ENCODE measurements around the gene PROB1. TPM values are rescaled to one million over a fixed set of nuclear protein-coding genes. Genes with fewer than 3 reads are reported as not detected.

Gene PROB1
- total and polyA plus RNA-seq, 9 of the 15 experiments (the other 6 are each of a cell fraction or from before 2014, with no cell fraction given): 0.01 to 1.8 (median 0.47) TPM

DNA sequence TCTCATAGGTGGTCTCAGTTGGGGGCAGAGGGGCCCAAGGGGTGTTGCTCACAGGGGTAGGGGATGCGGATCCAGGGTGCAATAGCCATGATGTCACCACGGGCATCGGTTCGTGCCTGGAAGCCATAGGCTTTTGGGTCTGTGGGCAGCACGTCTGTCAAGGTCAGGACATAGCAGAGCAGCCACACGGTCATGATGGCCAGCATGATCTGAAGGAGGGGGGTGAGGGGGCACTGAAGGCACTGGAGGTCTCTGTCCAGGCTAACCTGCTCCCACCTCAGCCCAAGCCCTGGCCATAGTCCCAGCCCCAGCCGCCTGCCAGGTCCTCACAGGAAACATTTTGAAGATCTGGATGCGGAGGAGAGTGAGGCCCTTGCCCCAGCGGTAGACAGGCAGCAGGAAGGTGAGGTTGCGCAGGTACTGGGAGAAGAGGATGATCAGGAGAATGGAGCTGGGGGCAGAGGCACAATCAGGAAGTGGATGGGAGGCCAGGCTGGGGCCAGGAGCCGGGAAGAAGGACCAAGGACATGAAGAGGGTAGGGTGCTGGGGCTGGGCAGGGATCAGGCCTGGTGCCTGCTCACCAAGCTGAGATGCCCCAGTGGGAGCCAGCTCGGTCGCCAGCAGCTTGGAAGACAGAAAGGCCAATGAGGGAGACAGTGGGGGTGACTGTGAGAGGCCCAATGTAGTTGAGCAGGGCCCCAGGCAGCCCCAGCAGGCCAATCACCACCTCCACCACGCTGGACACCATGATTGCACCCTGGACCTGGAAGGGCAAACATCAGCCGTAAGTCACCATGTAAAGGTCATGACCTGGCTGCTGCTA lies 15.1 kb downstream of the PROB1 start:
- H4K20me1 ChIP-seq (replicated peaks; ENCODE audit: control insufficient read depth, insufficient read depth, low read length): no peaks in the 10 kb centered on the region
- peak overlapping the region in 1 of 2 experiments; percentile 68; a peak in 2 of 4 replicates for H3K9ac ChIP-seq (ENCODE audit: insufficient read depth in 1 of 2, low read depth in 2 of 2, low read length in 2 of 2)
- H3K36me3 ChIP-seq (ENCODE audit: control insufficient read depth, insufficient read depth, low read length): no peaks in the 10 kb centered on the region
- ATAC-seq: no peak
- H3K4me1 ChIP-seq (replicated peaks in 1 of 2; ENCODE audit: control insufficient read depth in 2 of 2, insufficient read depth in 2 of 2, low read length in 2 of 2): peaks cover 19 to 56% of the 10 kb centered on the region in 2 experiments; a peak in 4 of 5 replicates
- H3K9me3 ChIP-seq (replicated peaks; ENCODE audit: control insufficient read depth, insufficient read depth, low read depth, low read length): no peaks in the 10 kb centered on the region
- ChIA-PET CTCF (ENCODE audit: low intra/inter-chr PET ratio) (no interaction called here), POLR2A (interaction anchor here (0.6 kb wide), 1 partner anchor 107 kb away, joined by 3 read pairs; no protein-coding TSS in a partner anchor)
- H3K79me2 ChIP-seq (ENCODE audit: control insufficient read depth, insufficient read depth, low read length): no peaks in the 10 kb centered on the region
- H3K4me2 ChIP-seq (ENCODE audit: insufficient read depth, low read length): no peak overlapping the region
- no peak overlapping the region for H3K27ac ChIP-seq (ENCODE audit: extremely low read depth, low read depth, low read length)
- H2AFZ ChIP-seq (ENCODE audit: low read depth, low read length): no peak overlapping the region
- intact Hi-C loops (cut with micrococcal nuclease): no loop called here
- BruUV-seq (replicated peaks): no TSS peak
- in situ Hi-C loops (cut with MboI): no loop called here
- DNase-seq (ENCODE audit: extremely low read depth in 1 of 4, low spot score in 3 of 4): peak in 1 of 4 experiments; percentile 6
- H3K4me3 ChIP-seq: no peak overlapping the region
- WGBS (ENCODE audit: insufficient coverage, low coverage, missing lambda C conversion rate): 70% methylated on average over 15 of the region's 15 CpGs
- no peaks in the 10 kb centered on the region for H3K9me1 ChIP-seq (ENCODE audit: control insufficient read depth, insufficient read depth, low read length)
- H3K27me3 ChIP-seq (ENCODE audit: control insufficient read depth in 2 of 2, insufficient read depth in 2 of 2, low read length in 2 of 2): no peaks in the 10 kb centered on the region
- FAIRE-seq: no peak
- TF ChIP-seq FOXJ3 (CRISPR knock-in tag; IDR thresholded peaks at IDR 0.05) (no peak), PURB (CRISPR knock-in tag; IDR thresholded peaks at IDR 0.05; ENCODE audit: low read depth) (no peak), RAD21 (CRISPR knock-in tag; conservative IDR thresholded peaks at IDR 0.05 in 1 of 2, IDR thresholded peaks at IDR 0.05 in 1 of 2) (no peak), CHD4 (IDR thresholded peaks at IDR 0.05; ENCODE audit: insufficient read depth, insufficient replicate concordance, low read depth, low read length, poor library complexity, severe bottlenecking) (no peak), HDAC3 (IDR thresholded peaks at IDR 0.05; ENCODE audit: borderline replicate concordance, partially characterized antibody) (no peak), HDAC2 (IDR thresholded peaks at IDR 0.05) (0 out of 2 replicates have a peak, but pooled peaks have one; percentile 31), ZNF146 (CRISPR knock-in tag; IDR thresholded peaks at IDR 0.05; ENCODE audit: unreplicated experiment) (no peak), E2F3 (CRISPR knock-in tag; IDR thresholded peaks at IDR 0.05) (no peak), POLR3A (IDR thresholded peaks at IDR 0.05; ENCODE audit: borderline replicate concordance, extremely low read depth, insufficient read depth, insufficient read length) (no peak), SNIP1 (IDR thresholded peaks at IDR 0.05; ENCODE audit: low read depth) (no peak), HNRNPL (IDR thresholded peaks at IDR 0.05; ENCODE audit: low read depth, low read length) (no peak), ZNF133 (CRISPR knock-in tag; IDR thresholded peaks at IDR 0.05) (no peak), EP300 (IDR thresholded peaks at IDR 0.05; ENCODE audit: low read length) (no peak), PTBP1 (IDR thresholded peaks at IDR 0.05; ENCODE audit: low read depth, low read length) (peak; percentile 92), RCOR1 (IDR thresholded peaks at IDR 0.05; ENCODE audit: borderline replicate concordance in 1 of 2, low read depth in 2 of 2, low read length in 2 of 2) (0 out of 4 replicates have a peak, but pooled peaks of 1 of the 2 experiments have one; percentile 42), ETV5 (CRISPR knock-in tag; IDR thresholded peaks at IDR 0.05; ENCODE audit: low read depth) (no peak), RFX5 (IDR thresholded peaks at IDR 0.05; ENCODE audit: low read depth, low read length) (no peak)
- TF ChIP-seq, protein P1, sequence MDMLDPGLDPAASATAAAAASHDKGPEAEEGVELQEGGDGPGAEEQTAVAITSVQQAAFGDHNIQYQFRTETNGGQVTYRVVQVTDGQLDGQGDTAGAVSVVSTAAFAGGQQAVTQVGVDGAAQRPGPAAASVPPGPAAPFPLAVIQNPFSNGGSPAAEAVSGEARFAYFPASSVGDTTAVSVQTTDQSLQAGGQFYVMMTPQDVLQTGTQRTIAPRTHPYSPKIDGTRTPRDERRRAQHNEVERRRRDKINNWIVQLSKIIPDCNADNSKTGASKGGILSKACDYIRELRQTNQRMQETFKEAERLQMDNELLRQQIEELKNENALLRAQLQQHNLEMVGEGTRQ (CRISPR knock-in tag; IDR thresholded peaks at IDR 0.05): no peak
- TF ChIP-seq, protein P2, sequence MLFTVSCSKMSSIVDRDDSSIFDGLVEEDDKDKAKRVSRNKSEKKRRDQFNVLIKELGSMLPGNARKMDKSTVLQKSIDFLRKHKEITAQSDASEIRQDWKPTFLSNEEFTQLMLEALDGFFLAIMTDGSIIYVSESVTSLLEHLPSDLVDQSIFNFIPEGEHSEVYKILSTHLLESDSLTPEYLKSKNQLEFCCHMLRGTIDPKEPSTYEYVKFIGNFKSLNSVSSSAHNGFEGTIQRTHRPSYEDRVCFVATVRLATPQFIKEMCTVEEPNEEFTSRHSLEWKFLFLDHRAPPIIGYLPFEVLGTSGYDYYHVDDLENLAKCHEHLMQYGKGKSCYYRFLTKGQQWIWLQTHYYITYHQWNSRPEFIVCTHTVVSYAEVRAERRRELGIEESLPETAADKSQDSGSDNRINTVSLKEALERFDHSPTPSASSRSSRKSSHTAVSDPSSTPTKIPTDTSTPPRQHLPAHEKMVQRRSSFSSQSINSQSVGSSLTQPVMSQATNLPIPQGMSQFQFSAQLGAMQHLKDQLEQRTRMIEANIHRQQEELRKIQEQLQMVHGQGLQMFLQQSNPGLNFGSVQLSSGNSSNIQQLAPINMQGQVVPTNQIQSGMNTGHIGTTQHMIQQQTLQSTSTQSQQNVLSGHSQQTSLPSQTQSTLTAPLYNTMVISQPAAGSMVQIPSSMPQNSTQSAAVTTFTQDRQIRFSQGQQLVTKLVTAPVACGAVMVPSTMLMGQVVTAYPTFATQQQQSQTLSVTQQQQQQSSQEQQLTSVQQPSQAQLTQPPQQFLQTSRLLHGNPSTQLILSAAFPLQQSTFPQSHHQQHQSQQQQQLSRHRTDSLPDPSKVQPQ (CRISPR knock-in tag; IDR thresholded peaks at IDR 0.05; ENCODE audit: borderline replicate concordance): no peak
